GM12878 (cell line): ENCODE measurements around the gene PTPRD. TPM values are rescaled to one million over a fixed set of nuclear protein-coding genes. Genes with fewer than 3 reads are reported as not detected.

Experiments used
- CEBPB ChIP-seq, 2 experiments: fragments of 150-350 bp in 1 of 2; IDR thresholded peaks; 2 replicates each; pipeline ENCODE4 v1.6.1; 2012 to 2014; ENCODE audit warnings: low read depth in 2 of 2, low read length in 2 of 2, borderline replicate concordance in 1 of 2, inconsistent platforms in 1 of 2
- KAT2A ChIP-seq: conservative IDR thresholded peaks from 2 replicates; pipeline ENCODE4 v1.6.1; 2011; ENCODE audit warnings: low read depth, low read length; ENCODE audit not compliant: control insufficient read depth
- RBBP5 ChIP-seq: fragments of 200-600 bp; sonication (generic); conservative IDR thresholded peaks from 2 replicates; pipeline ENCODE4 v1.6.1; 2016
- polyA plus RNA-seq, 11 experiments: library from polyadenylated mRNA; depleted of rRNA in 4 of 11; unstranded in 6 of 11; stranded (reverse) in 5 of 11; fragments of >200 nt; fragmentation: Nextera tagmentation in 4 of 11; fragmentation: Illumina TruSeq in 1 of 11; extraction: Ambion mirVana in 4 of 11; extraction: Trizol in 1 of 11; gene quantifications; 1 replicate in 1 of 11; 2 replicates in 10 of 11; pipeline versions ENCODE4 v1.2.1 to v1.2.3, GENCODE V29; 2011 to 2016; ENCODE audit warnings: inconsistent platforms in 2 of 11, missing spikeins in 2 of 11, low read depth in 1 of 11
- total RNA-seq, 4 experiments: library from RNA; depleted of rRNA in 3 of 4; stranded (reverse); fragments of >200 nt in 3 of 4; fragmentation: Illumina TruSeq in 1 of 4; extraction: Trizol in 1 of 4; gene quantifications; 2 replicates each; pipeline versions ENCODE4 v1.2.1 to v1.2.3, GENCODE V29; 2013 to 2021
- TF ChIP-seq, protein P1 (sequence below): IDR thresholded peaks from 2 replicates; pipeline ENCODE4 v1.6.1; 2012; ENCODE audit warnings: improper control_type of control experiment, low read depth, low read length; ENCODE audit not compliant: insufficient replicate concordance
- TF ChIP-seq, protein P2 (sequence below): fragments of 450-650 bp; IDR thresholded peaks from 2 replicates; pipeline ENCODE4 v1.6.1; 2017; ENCODE audit warnings: mild to moderate bottlenecking, moderate library complexity

The PTPRD gene
- total and polyA plus RNA-seq, 10 of the 15 experiments (the other 5 are each of a cell fraction or from before 2014, with no cell fraction given): under 0.01 to 0.05 (median 0.01) TPM; not detected in 7

DNA sequence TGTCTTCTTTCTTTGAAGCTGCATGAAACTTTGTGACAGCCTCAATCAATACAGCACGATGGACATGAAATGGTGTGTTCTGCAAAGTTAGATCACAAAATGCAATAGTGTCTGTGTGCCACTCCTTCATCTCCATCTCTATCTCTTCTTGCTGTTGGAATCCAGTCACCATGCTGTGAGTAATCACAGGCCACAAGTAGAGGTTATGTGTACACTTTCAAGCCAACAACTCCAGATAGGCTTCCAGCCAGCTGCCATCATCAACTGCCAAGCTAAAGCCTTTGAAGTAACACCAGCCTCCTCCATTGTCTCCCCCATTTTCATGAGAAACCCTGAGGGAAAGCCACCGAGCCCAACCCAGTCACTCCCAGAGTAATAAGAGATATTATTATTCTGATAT lies 360.6 kb downstream of the PTPRD start (continued):
- TF ChIP-seq, protein P1, sequence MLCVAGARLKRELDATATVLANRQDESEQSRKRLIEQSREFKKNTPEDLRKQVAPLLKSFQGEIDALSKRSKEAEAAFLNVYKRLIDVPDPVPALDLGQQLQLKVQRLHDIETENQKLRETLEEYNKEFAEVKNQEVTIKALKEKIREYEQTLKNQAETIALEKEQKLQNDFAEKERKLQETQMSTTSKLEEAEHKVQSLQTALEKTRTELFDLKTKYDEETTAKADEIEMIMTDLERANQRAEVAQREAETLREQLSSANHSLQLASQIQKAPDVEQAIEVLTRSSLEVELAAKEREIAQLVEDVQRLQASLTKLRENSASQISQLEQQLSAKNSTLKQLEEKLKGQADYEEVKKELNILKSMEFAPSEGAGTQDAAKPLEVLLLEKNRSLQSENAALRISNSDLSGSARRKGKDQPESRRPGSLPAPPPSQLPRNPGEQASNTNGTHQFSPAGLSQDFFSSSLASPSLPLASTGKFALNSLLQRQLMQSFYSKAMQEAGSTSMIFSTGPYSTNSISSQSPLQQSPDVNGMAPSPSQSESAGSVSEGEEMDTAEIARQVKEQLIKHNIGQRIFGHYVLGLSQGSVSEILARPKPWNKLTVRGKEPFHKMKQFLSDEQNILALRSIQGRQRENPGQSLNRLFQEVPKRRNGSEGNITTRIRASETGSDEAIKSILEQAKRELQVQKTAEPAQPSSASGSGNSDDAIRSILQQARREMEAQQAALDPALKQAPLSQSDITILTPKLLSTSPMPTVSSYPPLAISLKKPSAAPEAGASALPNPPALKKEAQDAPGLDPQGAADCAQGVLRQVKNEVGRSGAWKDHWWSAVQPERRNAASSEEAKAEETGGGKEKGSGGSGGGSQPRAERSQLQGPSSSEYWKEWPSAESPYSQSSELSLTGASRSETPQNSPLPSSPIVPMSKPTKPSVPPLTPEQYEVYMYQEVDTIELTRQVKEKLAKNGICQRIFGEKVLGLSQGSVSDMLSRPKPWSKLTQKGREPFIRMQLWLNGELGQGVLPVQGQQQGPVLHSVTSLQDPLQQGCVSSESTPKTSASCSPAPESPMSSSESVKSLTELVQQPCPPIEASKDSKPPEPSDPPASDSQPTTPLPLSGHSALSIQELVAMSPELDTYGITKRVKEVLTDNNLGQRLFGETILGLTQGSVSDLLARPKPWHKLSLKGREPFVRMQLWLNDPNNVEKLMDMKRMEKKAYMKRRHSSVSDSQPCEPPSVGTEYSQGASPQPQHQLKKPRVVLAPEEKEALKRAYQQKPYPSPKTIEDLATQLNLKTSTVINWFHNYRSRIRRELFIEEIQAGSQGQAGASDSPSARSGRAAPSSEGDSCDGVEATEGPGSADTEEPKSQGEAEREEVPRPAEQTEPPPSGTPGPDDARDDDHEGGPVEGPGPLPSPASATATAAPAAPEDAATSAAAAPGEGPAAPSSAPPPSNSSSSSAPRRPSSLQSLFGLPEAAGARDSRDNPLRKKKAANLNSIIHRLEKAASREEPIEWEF: no peak
- TF ChIP-seq, protein P2, sequence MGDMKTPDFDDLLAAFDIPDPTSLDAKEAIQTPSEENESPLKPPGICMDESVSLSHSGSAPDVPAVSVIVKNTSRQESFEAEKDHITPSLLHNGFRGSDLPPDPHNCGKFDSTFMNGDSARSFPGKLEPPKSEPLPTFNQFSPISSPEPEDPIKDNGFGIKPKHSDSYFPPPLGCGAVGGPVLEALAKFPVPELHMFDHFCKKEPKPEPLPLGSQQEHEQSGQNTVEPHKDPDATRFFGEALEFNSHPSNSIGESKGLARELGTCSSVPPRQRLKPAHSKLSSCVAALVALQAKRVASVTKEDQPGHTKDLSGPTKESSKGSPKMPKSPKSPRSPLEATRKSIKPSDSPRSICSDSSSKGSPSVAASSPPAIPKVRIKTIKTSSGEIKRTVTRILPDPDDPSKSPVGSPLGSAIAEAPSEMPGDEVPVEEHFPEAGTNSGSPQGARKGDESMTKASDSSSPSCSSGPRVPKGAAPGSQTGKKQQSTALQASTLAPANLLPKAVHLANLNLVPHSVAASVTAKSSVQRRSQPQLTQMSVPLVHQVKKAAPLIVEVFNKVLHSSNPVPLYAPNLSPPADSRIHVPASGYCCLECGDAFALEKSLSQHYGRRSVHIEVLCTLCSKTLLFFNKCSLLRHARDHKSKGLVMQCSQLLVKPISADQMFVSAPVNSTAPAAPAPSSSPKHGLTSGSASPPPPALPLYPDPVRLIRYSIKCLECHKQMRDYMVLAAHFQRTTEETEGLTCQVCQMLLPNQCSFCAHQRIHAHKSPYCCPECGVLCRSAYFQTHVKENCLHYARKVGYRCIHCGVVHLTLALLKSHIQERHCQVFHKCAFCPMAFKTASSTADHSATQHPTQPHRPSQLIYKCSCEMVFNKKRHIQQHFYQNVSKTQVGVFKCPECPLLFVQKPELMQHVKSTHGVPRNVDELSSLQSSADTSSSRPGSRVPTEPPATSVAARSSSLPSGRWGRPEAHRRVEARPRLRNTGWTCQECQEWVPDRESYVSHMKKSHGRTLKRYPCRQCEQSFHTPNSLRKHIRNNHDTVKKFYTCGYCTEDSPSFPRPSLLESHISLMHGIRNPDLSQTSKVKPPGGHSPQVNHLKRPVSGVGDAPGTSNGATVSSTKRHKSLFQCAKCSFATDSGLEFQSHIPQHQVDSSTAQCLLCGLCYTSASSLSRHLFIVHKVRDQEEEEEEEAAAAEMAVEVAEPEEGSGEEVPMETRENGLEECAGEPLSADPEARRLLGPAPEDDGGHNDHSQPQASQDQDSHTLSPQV: no peak
- no peak for TF ChIP-seq RBBP5
- no peak for TF ChIP-seq KAT2A
- no peak for TF ChIP-seq CEBPB (IDR thresholded peaks at IDR 0.05; ENCODE audit: borderline replicate concordance in 1 of 2, low read depth in 2 of 2, low read length in 2 of 2)
